HG02973 (cell line): ENCODE measurements around the gene PLCB4.

Experiments used
- ATAC-seq: cut with Tn5 transposase; IDR thresholded peaks from one replicate; pipeline ENCODE4 v1.9.1; 2021; ENCODE audit warnings: moderate library complexity; ENCODE audit not compliant: unreplicated experiment

PLCB4 gene

DNA sequence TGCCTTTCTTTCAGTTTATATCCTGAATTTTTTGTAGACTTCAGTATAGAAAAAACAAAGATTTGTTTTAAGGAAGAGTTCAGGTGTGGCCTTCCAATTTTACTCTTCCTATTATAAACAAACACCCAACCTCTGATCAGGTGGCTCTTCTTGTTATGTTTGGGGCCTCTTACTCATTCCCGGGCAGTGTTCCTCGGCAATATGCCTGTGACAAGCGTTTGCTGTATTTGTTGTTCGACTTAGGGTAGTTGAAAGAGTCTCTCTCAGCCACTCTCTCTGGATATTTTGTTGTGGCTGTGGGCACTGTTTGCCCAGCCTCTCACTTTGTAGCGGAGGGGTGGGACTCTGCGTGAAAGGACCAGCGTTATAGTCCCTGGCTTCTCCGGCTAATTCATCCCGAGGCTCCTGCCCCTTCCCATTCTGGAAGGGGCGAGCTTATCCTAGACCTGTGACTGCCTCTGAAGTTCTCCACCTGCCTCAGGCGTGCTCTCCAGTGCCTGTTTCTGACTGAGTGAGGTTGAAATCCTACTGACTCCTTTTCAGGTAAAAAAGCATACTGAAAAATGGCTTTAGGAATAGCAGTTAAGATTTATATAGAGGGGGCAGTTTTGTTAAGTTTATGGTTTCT is 97.4 kb downstream of the PLCB4 start:
- ATAC-seq: no peak

GRCh38 chr20:9169409-9169808 is 100.5 kb downstream of the PLCB4 start:
- ATAC-seq: no peak

DNA sequence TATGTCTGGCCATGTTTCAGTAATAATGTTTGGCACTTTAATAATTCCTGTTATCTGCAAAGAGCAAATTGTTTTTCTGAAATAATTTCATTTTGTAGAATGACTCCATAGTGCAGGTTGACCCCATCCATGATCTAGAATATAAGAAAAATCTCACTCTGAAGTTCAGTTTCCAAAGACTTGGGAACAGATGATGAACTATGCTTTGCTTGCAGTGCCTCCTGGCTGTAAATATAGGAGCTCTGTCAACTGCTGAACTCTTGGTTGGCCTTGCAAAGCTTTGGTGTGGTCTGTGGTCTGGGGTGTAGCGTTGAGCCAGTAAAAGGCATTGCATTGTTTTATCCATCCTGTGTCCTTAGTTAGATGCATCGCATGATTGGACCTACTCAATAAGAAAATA is 104.0 kb downstream of the PLCB4 start:
- no peak for ATAC-seq

GRCh38 chr20:9177278-9177677 is 108.4 kb downstream of the PLCB4 start:
- no peak for ATAC-seq

- ATAC-seq: no peak
Measured at GRCh38 chr20:9179193-9179802, 110.4 kb downstream of the PLCB4 start.

DNA sequence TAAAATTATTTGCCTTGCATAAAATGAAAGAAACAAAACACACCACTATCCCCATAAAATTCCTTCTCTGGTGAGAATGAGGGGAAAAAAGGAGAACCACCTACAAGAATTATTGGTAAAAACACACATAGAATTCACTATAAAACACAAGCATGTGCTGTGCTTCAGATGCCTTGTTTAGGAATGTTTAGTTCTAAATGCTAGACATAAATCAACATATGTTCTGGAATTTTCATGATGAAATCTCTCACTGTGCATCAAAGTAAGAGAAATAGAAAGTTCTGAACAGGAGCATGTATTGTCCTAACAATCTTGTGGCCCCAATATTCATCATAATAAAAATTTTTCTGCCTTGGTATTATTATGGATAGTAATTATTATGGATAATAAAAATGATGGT is 111.0 kb downstream of the PLCB4 start:
- ATAC-seq: no peak

GRCh38 chr20:9180481-9181257 is 111.8 kb downstream of the PLCB4 start:
- ATAC-seq: no peak

GRCh38 chr20:9185511-9185910 is 116.6 kb downstream of the PLCB4 start:
- no peak for ATAC-seq

- ATAC-seq: no peak
Measured at GRCh38 chr20:9186396-9186795, 117.5 kb downstream of the PLCB4 start.

DNA sequence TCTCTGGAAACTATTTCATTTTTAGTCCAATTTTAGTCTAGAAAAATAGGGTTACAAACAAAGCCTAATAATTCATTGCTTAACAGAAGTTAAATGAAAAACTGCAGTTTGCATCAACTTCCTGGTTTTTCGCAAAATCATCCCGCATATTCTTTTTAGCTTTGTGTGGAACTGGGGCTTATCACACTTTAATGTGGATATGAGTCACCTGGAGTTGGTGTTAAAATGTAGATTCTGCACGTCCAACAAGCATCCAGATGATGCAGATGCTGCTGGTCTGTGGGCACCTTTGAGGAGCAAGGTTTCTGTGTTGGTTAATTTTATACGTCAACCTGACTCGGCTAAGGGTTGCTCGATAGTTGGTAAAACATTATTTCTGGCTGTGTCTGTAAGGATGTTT is 126.1 kb downstream of the PLCB4 start:
- ATAC-seq: no peak

- ATAC-seq: no peak
Measured at GRCh38 chr20:9196110-9196509, 127.2 kb downstream of the PLCB4 start.

GRCh38 chr20:9198460-9198859 is 129.6 kb downstream of the PLCB4 start:
- no peak for ATAC-seq

GRCh38 chr20:9200196-9200595 is 131.3 kb downstream of the PLCB4 start:
- no peak for ATAC-seq

- no peak for ATAC-seq
Measured at GRCh38 chr20:9200620-9201019, 131.7 kb downstream of the PLCB4 start.

DNA sequence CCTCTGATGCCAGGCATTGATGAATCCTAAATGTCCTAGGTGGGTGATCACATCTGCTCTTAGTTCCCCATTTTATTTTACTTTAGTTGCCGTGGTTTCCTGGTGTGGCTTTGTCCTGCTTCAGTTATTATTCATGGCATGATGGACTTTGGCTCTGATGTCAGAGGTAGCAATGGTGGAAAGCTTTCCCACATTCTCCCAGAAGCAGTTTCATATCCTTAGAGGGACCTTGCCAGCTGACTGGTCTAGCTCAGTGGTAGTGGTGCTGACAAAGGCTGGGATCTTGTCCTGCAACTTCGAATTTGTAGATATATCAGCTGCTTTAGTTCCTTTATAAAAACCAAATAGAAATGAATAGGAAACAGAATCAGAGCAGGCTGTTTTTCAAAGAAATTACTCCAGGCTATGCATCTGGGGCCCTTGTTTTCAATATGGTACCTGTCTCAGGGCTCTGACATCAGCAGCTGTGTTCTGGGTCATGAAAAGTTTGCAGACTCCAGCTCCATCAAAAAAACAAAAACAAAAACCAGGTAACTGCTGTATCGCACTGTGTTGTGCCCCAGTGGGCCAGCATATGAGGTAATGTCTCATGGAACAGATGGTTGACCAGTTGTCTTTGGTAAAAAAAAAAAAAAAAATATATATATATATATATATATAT is 133.7 kb downstream of the PLCB4 start:
- no peak for ATAC-seq

GRCh38 chr20:9203081-9203447 is 134.2 kb downstream of the PLCB4 start:
- no peak for ATAC-seq

GRCh38 chr20:9204979-9205378 is 136.1 kb downstream of the PLCB4 start:
- no peak for ATAC-seq

- no peak for ATAC-seq
Measured at GRCh38 chr20:9206486-9206885, 137.6 kb downstream of the PLCB4 start.

DNA sequence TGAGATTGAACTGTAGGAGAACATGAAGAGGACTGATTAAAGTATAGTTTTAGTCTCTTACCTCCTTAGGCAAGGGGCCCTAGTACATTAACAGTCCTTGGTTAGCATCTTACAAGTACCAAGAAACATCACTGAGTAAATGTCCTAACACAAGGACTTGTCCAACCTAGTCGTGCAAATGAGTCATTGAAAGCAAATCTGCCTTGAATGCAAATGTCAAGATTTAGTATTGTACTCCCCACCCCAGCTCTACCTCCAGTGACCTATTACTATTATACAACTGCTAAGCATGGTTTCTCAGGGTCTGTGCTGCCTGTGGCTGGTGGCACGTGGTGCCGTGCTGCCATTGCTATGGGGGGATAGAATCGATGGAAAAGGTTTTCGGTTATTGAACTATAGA is 138.4 kb downstream of the PLCB4 start:
- no peak for ATAC-seq

GRCh38 chr20:9210356-9210755 is 141.5 kb downstream of the PLCB4 start:
- no peak for ATAC-seq

- no peak for ATAC-seq
Measured at GRCh38 chr20:9211016-9211760, 142.3 kb downstream of the PLCB4 start.
